Stimulated activated memory B cell treated with anti-CD40 and anti-IgM and Interleukin-4, amounts not matched to agents 10 μg/mL and 1 μg/mL and 100 μg/mL, for 72 hours (primary cell): ENCODE measurements around the gene DUSP6.

ENCODE experiments used
- ATAC-seq: fragments of 150-1000 bp; cut with Tn5 transposase; 2 replicates; pipeline ENCODE4 v1.10.0; 2021
- H3K27ac Mint-ChIP-seq: one replicate; pipeline ENCODE4 v1.8.0; 2022; ENCODE audit warnings: mild to moderate bottlenecking, mixed read lengths
- H3K27me3 Mint-ChIP-seq: one replicate; pipeline ENCODE4 v1.8.0; 2022; ENCODE audit warnings: mixed read lengths
- H3K36me3 Mint-ChIP-seq: one replicate; pipeline ENCODE4 v1.8.0; 2022; ENCODE audit warnings: mixed read lengths
- H3K4me1 Mint-ChIP-seq: one replicate; pipeline ENCODE4 v1.8.0; 2022; ENCODE audit warnings: mixed read lengths
- H3K4me3 Mint-ChIP-seq: one replicate; pipeline ENCODE4 v1.8.0; 2022; ENCODE audit warnings: mild to moderate bottlenecking, moderate library complexity, mixed read lengths
- H3K9me3 Mint-ChIP-seq: one replicate; pipeline ENCODE4 v1.8.0; 2022; ENCODE audit warnings: mixed read lengths

Gene DUSP6

DNA sequence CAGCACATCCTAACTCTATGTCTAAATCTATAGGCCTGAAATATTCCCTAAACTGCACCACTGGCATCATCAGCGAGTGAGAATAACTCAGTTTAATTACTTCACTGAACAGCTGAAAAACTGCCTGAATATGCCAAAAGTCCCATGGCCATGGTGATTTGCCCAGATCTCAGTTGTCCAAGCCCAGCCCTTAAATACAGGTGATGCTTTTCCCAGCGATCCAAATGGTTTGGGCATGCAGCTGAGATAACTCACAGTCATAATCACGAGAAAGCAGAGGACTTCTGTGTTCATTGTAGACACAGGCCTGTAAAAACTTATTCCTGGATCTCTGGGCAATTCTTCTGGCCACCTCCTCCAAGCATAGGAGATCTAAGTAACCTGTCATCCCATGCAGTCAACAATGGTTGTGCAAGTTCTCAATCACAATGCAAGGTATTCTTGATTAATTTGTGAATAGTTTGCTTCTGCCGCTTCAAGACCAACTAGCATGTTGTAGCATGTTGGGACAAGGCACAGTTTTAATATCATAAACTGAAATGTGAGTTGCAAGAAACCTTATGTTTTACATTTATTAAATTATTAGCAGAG, 40.5 kb downstream of the DUSP6 start:
- Mint-ChIP-seq H3K4me3 (no peak overlapping the region), H3K4me1 (peaks cover 32% of the 10 kb centered on the region), H3K27me3 (no peaks in the 10 kb centered on the region), H3K36me3 (no peaks in the 10 kb centered on the region), H3K9me3 (no peaks in the 10 kb centered on the region), H3K27ac (no peak overlapping the region)
- ATAC-seq, result no peak

DNA sequence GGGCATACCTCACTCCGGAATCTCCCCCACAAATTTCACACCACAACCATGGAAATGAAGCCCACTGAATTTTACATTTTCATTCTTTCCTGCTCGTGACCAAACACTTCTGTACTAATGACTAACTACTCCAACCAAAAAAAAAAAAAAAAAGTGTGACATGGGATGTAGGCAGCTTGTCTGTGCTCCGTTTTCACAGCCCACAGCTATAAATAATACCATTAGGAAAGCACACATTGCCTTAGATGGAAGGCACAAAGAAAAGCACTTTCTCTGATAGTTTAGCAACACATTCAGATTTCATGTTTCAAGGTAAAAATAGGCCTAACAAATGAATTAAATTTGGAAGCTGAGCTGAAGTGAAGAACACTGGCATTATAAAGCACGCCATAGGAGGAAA, 42.5 kb downstream of the DUSP6 start:
- Mint-ChIP-seq H3K4me3 (no peak overlapping the region), H3K36me3 (no peaks in the 10 kb centered on the region), H3K4me1 (peaks cover 25% of the 10 kb centered on the region), H3K27ac (no peak overlapping the region), H3K9me3 (no peaks in the 10 kb centered on the region), H3K27me3 (no peaks in the 10 kb centered on the region)
- no peak for ATAC-seq

DNA sequence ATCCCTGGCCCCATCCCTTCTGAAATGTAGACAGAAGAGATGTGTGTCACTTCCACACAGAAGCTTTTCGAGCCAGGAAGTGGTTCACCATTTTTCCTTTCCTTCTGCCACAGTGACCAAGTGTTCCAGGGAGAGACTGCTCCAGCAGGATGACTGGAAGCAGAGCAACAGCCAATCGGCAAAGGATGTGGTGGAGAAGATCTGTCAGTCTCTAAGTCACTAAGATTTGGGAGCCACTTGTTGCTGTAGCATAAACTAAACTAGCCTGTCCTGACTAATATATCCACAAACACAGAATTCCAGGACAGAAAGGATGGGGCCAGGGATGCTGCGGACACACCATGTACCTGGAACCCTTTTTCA, 42.9 kb downstream of the DUSP6 start:
- H3K27ac Mint-ChIP-seq, result no peak overlapping the region
- H3K36me3 Mint-ChIP-seq, result no peaks in the 10 kb centered on the region
- no peak for ATAC-seq
- no peaks in the 10 kb centered on the region for H3K9me3 Mint-ChIP-seq
- H3K4me3 Mint-ChIP-seq, result no peak overlapping the region
- H3K27me3 Mint-ChIP-seq, result no peaks in the 10 kb centered on the region
- peaks cover 21% of the 10 kb centered on the region for H3K4me1 Mint-ChIP-seq

DNA sequence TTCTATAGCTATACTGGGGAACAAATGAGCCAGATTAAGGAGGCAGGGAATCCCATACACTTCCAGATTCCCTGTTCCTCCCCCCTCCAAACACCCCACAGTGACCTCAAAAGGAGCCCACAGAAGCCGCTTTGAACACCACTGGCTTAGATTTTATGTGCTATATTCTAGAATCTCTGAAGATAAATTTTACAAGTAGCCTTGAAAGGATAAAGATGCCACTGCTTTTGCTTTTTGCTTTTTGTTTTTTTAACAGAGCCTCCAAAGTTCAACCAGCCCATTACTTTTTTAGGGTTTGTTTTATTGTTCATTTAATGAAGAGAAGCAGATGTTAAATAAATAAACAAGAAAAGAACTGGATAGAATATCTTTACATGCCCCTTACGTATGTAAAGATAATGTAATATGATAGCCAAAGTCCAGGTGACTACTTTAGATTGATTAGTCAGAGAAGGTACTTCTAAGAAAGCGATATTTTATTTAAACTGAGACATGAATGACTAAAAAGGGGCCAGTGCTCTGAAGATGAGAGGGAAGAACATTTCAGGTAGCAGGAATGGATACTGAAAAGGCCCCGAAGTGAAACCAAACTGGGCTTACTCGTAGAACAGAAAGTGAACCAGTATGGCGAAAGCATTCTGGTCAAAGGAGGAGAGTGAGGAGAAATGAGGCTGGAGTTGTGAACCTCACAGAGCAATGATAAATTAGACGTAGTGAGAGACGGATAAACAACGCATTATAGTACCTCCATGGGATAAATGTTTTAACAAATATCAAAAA, 44.6 kb downstream of the DUSP6 start:
- Mint-ChIP-seq H3K9me3 (no peaks in the 10 kb centered on the region), H3K4me3 (no peak overlapping the region), H3K4me1 (peaks cover 12% of the 10 kb centered on the region), H3K27me3 (no peaks in the 10 kb centered on the region), H3K36me3 (no peaks in the 10 kb centered on the region), H3K27ac (no peak overlapping the region)
- ATAC-seq, result no peak

- Mint-ChIP-seq H3K4me1 (peaks cover 12% of the 10 kb centered on the region), H3K36me3 (no peaks in the 10 kb centered on the region), H3K4me3 (no peak overlapping the region), H3K27ac (no peak overlapping the region), H3K9me3 (no peaks in the 10 kb centered on the region), H3K27me3 (no peaks in the 10 kb centered on the region)
- ATAC-seq, result no peak
Observed at GRCh38 chr12:89306827-89307473, 45.4 kb downstream of the DUSP6 start.

DNA sequence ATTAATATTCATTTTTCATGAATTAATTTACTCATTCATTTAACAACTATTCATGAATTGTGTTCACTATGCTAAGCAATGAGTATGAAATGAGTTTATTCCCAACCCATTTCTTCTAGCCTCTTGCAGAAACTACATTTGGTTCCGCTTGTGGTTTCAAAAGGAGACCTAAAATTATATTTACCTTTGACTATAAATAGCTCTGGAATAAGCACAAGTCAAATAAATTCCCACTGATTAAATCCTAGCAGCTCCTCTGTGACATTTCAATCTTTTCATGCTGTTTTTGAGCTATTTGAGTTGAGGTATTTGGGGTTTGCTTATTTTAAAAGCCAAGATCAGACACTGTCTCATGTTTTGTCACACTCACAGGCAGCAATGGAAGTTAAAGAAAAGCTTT, 46.9 kb downstream of the DUSP6 start:
- Mint-ChIP-seq H3K4me1 (peaks cover 12% of the 10 kb centered on the region), H3K27ac (no peak overlapping the region), H3K9me3 (no peaks in the 10 kb centered on the region), H3K4me3 (no peak overlapping the region), H3K27me3 (no peaks in the 10 kb centered on the region), H3K36me3 (no peaks in the 10 kb centered on the region)
- no peak for ATAC-seq

- H3K4me3 Mint-ChIP-seq, result no peak overlapping the region
Observed at GRCh38 chr12:89299931-89300330, 52.4 kb downstream of the DUSP6 start.

GRCh38 chr12:89299417-89299816, 52.9 kb downstream of the DUSP6 start:
- Mint-ChIP-seq H3K27ac (no peak overlapping the region), H3K36me3 (no peaks in the 10 kb centered on the region), H3K27me3 (peaks cover 9% of the 10 kb centered on the region), H3K4me1 (no peaks in the 10 kb centered on the region), H3K4me3 (no peak overlapping the region), H3K9me3 (no peaks in the 10 kb centered on the region)
- no peak for ATAC-seq

More at GRCh38 chr12:89299931-89300330, 52.4 kb downstream of the DUSP6 start:
- Mint-ChIP-seq H3K4me1 (no peaks in the 10 kb centered on the region), H3K27ac (no peak overlapping the region), H3K9me3 (no peaks in the 10 kb centered on the region), H3K36me3 (no peaks in the 10 kb centered on the region), H3K27me3 (peaks cover 5% of the 10 kb centered on the region)
- no peak for ATAC-seq
